HG03196 (cell line): ENCODE measurements around the gene MPHOSPH6.
"Not testable (repeated sequence)": the region's sequence is repeated elsewhere in the genome, so short reads cannot be mapped to it uniquely, and the experiment has no call there.

Experiments used
- ATAC-seq: cut with Tn5 transposase; IDR thresholded peaks from one replicate; pipeline ENCODE4 v1.9.1; 2021; ENCODE audit not compliant: unreplicated experiment

The MPHOSPH6 gene

GRCh38 chr16:82124651-82125050 is 45.4 kb downstream of the MPHOSPH6 start:
- no peak for ATAC-seq

GRCh38 chr16:82119405-82119804 is 50.6 kb downstream of the MPHOSPH6 start:
- no peak for ATAC-seq

- no peak for ATAC-seq
Measured at GRCh38 chr16:82118749-82119148, 51.3 kb downstream of the MPHOSPH6 start.

GRCh38 chr16:82116535-82116934 is 53.5 kb downstream of the MPHOSPH6 start:
- ATAC-seq: no peak

- ATAC-seq: no peak
Measured at GRCh38 chr16:82113741-82114140, 56.3 kb downstream of the MPHOSPH6 start.

- no peak for ATAC-seq
Measured at GRCh38 chr16:82111944-82112343, 58.1 kb downstream of the MPHOSPH6 start.

- ATAC-seq: not testable (repeated sequence)
Measured at GRCh38 chr16:82109266-82109665, 60.8 kb downstream of the MPHOSPH6 start.

- ATAC-seq: no peak
Measured at GRCh38 chr16:82108774-82109173, 61.2 kb downstream of the MPHOSPH6 start.

GRCh38 chr16:82108100-82108499 is 61.9 kb downstream of the MPHOSPH6 start:
- ATAC-seq: no peak

GRCh38 chr16:82105107-82105506 is 64.9 kb downstream of the MPHOSPH6 start:
- ATAC-seq: no peak
